Naive thymus-derived CD8-positive, alpha-beta T cell (primary cell): ENCODE data around the gene MAP7D2. TPM values are rescaled to one million over a fixed set of nuclear protein-coding genes. Genes with fewer than 3 reads are reported as not detected.

Experiments
- ATAC-seq, 2 donors: fragments of 150-1000 bp; cut with Tn5 transposase in 1 of 2; sonication (Bioruptor Pico), chemical (Tn5 transposase) in 1 of 2; 1 replicate in 1 of 2; 2 replicates in 1 of 2; pipeline ENCODE4 v1.10.0; 2021; ENCODE audit warnings: mild to moderate bottlenecking in 2 of 2, moderate library complexity in 2 of 2
- POLR2A ChIA-PET: fragments of 350-600 bp; sonication (Branson Sonifier 250); formaldehyde crosslinking; loops from one replicate; lab custom pipeline; 2021; ENCODE audit warnings: antibody characterized with exemption; lab: Charles Lee
- DNase-seq, 10 donors: peaks; one replicate each; pipeline versions ENCODE4 v3.0.0 to v3.0.0-alpha.2; 2020 to 2022
- H3K27ac Mint-ChIP-seq, 10 donors: one replicate each; pipeline ENCODE4 v1.8.0; 2020 to 2022; ENCODE audit warnings: mild to moderate bottlenecking in 10 of 10, mixed read lengths in 10 of 10, moderate library complexity in 4 of 10, inconsistent platforms in 1 of 10
- H3K27me3 Mint-ChIP-seq, 5 donors: one replicate each; pipeline ENCODE4 v1.8.0; 2021 to 2022; ENCODE audit warnings: mixed read lengths in 5 of 5
- H3K36me3 Mint-ChIP-seq, 3 donors: one replicate each; pipeline ENCODE4 v1.8.0; 2020 to 2022; ENCODE audit warnings: mixed read lengths in 3 of 3, mild to moderate bottlenecking in 2 of 3, inconsistent platforms in 1 of 3
- H3K4me1 Mint-ChIP-seq, 4 donors: one replicate each; pipeline ENCODE4 v1.8.0; 2021 to 2022; ENCODE audit warnings: mixed read lengths in 4 of 4
- H3K4me3 Mint-ChIP-seq, 10 donors: one replicate each; pipeline ENCODE4 v1.8.0; 2020 to 2022; ENCODE audit warnings: mild to moderate bottlenecking in 10 of 10, mixed read lengths in 10 of 10, moderate library complexity in 6 of 10, inconsistent platforms in 1 of 10
- H3K9me3 Mint-ChIP-seq, 9 donors: one replicate each; pipeline ENCODE4 v1.8.0; 2020 to 2022; ENCODE audit warnings: mixed read lengths in 9 of 9, mild to moderate bottlenecking in 3 of 9, inconsistent platforms in 1 of 9, moderate library complexity in 1 of 9
- polyA plus RNA-seq, 3 donors: library from polyadenylated mRNA; unstranded; fragments of 300-500 nt; fragmentation: Illumina TruSeq; gene quantifications; one replicate each; pipeline ENCODE4 v1.2.3, GENCODE V29; 2021
- total RNA-seq, 8 experiments: library from RNA in 2 of 8; stranded (reverse) in 2 of 8; gene quantifications; one replicate each; pipeline ENCODE4 v1.2.3 and lab custom pipeline; 2021 to 2026

MAP7D2 gene
- total and polyA plus RNA-seq, 5 experiments from 2014 or later = 0.16 TPM; not detected in 3

DNA sequence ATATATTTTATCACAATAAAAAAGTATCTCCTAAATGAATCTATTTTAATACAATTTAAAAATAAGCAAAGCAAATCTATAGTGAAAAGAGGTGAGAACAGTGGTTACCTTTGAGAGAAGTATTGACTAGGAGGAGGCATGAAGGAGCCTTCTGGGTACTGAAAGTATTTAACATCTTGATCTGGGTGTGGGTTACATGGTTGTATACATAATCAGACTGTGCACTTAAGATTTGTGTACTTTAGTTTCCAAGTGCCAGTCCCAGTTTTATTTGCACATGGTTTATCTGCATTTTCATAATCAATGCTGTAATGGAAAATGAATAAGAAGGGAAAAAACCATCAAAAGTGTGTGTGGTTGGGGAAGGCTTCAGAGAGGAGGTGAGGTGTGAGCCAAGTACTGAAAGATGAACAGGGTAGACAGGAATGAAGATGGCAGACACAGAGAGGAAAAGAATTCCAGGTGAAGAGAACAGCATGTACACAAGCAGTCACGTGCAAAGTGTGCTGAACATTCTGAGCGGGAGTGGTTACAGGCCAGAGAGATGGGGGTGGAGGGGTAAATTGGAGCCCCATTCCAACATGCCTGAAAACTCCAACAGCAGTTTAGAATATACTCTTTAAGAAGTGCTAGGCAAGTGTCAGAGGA, 14.6 kb downstream of the MAP7D2 start:
- Mint-ChIP-seq H3K9me3 (no peaks in the 10 kb centered on the region), H3K4me1 (peaks cover 0 to 2% (median 0%) of the 10 kb centered on the region in 4 donors), H3K4me3 (no peak overlapping the region), H3K36me3 (no peaks in the 10 kb centered on the region), H3K27me3 (no peaks in the 10 kb centered on the region), H3K27ac (no peak overlapping the region)
- DNase-seq (no peak), ATAC-seq (no peak)
- POLR2A ChIA-PET = no interaction called here

- H3K27ac Mint-ChIP-seq = no peak overlapping the region
- H3K36me3 Mint-ChIP-seq = no peaks in the 10 kb centered on the region
- no peaks in the 10 kb centered on the region for H3K9me3 Mint-ChIP-seq
- no peak overlapping the region for H3K4me3 Mint-ChIP-seq
- no peaks in the 10 kb centered on the region for H3K4me1 Mint-ChIP-seq
- DNase-seq = no peak
- POLR2A ChIA-PET = no interaction called here
- no peaks in the 10 kb centered on the region for H3K27me3 Mint-ChIP-seq
- ATAC-seq = no peak
These were observed 25.2 kb downstream of the MAP7D2 start for GRCh38 chrX:20091499-20091898.

GRCh38 chrX:20089845-20090244, 26.9 kb downstream of the MAP7D2 start:
- H3K27ac Mint-ChIP-seq = no peak overlapping the region
- ATAC-seq (no peak), DNase-seq (no peak)
- no peaks in the 10 kb centered on the region for H3K4me1 Mint-ChIP-seq
- H3K9me3 Mint-ChIP-seq = no peaks in the 10 kb centered on the region
- H3K4me3 Mint-ChIP-seq = no peak overlapping the region
- H3K36me3 Mint-ChIP-seq = no peaks in the 10 kb centered on the region
- H3K27me3 Mint-ChIP-seq = no peaks in the 10 kb centered on the region
- POLR2A ChIA-PET = no interaction called here

DNA sequence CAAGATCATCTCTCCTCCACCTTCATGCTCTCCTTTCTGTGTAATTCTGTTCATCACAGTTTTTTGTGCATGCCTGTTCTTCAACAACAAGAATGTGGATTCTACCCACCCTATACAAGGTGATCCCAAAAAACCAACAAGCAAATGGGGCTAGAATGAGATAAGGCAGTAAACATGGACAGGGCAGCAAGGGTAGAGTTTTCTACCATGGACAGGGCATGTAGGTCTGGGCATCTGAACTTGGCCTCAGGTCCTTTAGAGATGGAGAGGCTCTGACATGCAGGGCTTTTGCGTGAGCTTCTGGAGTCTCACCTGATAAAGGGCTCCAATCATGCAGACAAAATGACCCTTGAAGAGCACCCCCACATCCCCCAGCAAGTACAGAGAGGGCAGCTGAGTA, 36.4 kb downstream of the MAP7D2 start:
- Mint-ChIP-seq H3K36me3 (no peaks in the 10 kb centered on the region), H3K27ac (peak overlapping the region in 1 of 10 donors; percentile 58), H3K27me3 (no peaks in the 10 kb centered on the region), H3K9me3 (no peaks in the 10 kb centered on the region), H3K4me1 (no peaks in the 10 kb centered on the region), H3K4me3 (no peak overlapping the region)
- ATAC-seq (no peak), DNase-seq (no peak)
- POLR2A ChIA-PET = no interaction called here

DNA sequence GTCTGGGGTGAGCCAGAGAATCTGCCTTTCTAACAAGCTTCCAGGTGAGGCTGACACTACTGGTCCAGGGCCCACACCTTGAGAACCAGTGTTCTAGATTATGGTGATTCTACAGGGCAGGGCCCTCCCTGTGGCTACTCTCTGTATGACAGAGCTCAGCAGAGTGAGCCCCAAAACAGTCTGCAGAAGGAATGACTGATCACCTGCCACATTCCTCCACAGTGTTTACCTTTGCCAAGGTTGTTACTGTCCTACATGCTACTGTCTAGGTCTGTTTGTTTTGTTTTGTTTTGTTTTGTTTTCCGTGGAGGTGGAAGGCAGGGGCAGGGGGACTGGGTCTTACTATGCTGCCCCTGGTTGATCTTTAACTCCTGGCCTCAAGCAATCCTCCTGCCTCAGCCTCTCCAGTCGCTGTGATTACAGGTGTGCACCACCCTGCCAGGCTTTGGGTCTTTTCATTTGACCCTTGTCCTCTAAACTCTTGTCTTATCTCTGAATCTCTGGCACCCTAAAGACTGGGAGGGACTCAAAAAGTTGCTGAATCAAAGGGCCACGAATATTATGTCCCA, 45.1 kb downstream of the MAP7D2 start:
- POLR2A ChIA-PET = no interaction called here
- DNase-seq (no peak), ATAC-seq (no peak)
- Mint-ChIP-seq H3K4me3 (no peak overlapping the region), H3K9me3 (peaks cover 0 to under 1% (median 0%) of the 10 kb centered on the region in 9 donors), H3K36me3 (no peaks in the 10 kb centered on the region), H3K27ac (no peak overlapping the region), H3K4me1 (peaks cover 0 to 6% (median 1%) of the 10 kb centered on the region in 4 donors), H3K27me3 (no peaks in the 10 kb centered on the region)

DNA sequence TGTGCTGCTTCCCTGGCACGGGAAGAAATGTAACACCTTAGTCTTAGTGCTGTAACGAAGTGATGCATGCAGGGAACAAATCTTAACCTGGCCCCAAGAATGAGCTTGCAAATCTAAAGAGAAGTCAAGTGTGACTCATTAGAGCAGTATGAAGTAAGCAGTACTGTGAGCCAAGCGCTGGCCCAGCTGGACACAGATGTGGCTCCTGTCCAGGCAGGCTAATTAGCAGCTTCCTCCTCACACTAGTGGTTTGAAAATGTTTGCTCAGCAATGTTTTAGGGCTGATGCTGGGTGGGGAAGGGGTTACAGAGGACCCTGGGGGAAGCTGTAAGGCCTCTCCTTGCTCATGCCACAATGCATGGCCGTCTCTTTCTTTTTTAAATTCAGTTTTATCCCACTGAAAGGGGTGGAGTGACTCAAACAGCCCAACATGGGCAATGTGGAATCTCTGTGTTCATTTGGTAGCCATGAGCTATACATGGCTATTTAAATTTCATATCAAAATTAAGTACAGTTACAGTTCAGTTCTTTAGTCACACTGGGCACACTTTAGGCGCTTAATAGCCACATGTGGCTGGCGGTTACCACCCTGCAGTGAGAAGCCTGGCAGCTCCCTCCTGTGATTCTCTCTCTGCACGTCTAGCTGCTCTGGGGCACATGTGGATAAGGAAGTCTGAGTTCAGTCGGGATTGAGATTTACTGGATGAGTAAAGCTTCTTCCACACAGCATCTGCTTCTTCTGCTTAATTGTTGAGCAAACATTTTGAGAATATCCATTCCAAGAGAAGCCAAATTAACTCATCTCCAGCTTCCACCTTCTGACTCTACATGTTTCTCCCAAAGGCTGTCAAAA, 48.8 kb downstream of the MAP7D2 start:
- H3K4me1 Mint-ChIP-seq = peaks cover 0 to 6% (median 1%) of the 10 kb centered on the region in 4 donors
- DNase-seq = no peak
- no peak overlapping the region for H3K4me3 Mint-ChIP-seq
- no peaks in the 10 kb centered on the region for H3K36me3 Mint-ChIP-seq
- peaks cover 0 to 2% (median 0%) of the 10 kb centered on the region in 9 donors for H3K9me3 Mint-ChIP-seq
- H3K27me3 Mint-ChIP-seq = no peaks in the 10 kb centered on the region
- POLR2A ChIA-PET = no interaction called here
- no peak for ATAC-seq
- peak overlapping the region in 1 of 10 donors; percentile 20 for H3K27ac Mint-ChIP-seq

- no peak overlapping the region for H3K4me3 Mint-ChIP-seq
- no peak overlapping the region for H3K27ac Mint-ChIP-seq
- peaks cover 0 to 2% (median 0%) of the 10 kb centered on the region in 9 donors for H3K9me3 Mint-ChIP-seq
- H3K4me1 Mint-ChIP-seq = peaks cover 0 to 6% (median 1%) of the 10 kb centered on the region in 4 donors
- POLR2A ChIA-PET = no interaction called here
- no peaks in the 10 kb centered on the region for H3K36me3 Mint-ChIP-seq
- ATAC-seq (peak; percentile 47 to 60), DNase-seq (peak in 8 of 10 donors; percentile 0 to 45 (median 25))
- H3K27me3 Mint-ChIP-seq = no peaks in the 10 kb centered on the region
These were observed 49.6 kb downstream of the MAP7D2 start for GRCh38 chrX:20066968-20067708.

- no peak for DNase-seq
These were observed 52.9 kb downstream of the MAP7D2 start for GRCh38 chrX:20063716-20064351.

GRCh38 chrX:20063153-20063552, 53.6 kb downstream of the MAP7D2 start:
- ATAC-seq (no peak), DNase-seq (no peak)
- peaks cover 5 to 21% (median 10%) of the 10 kb centered on the region in 4 donors for H3K4me1 Mint-ChIP-seq
- no peaks in the 10 kb centered on the region for H3K36me3 Mint-ChIP-seq
- H3K4me3 Mint-ChIP-seq = no peak overlapping the region
- H3K27me3 Mint-ChIP-seq = no peaks in the 10 kb centered on the region
- H3K27ac Mint-ChIP-seq = no peak overlapping the region
- POLR2A ChIA-PET = no interaction called here
- peaks cover 0 to 2% (median 0%) of the 10 kb centered on the region in 9 donors for H3K9me3 Mint-ChIP-seq

More at GRCh38 chrX:20063716-20064351, 52.9 kb downstream of the MAP7D2 start:
- Mint-ChIP-seq H3K4me3 (no peak overlapping the region), H3K27me3 (no peaks in the 10 kb centered on the region), H3K36me3 (no peaks in the 10 kb centered on the region), H3K9me3 (peaks cover 0 to 2% (median 0%) of the 10 kb centered on the region in 9 donors), H3K27ac (no peak overlapping the region), H3K4me1 (peaks cover 5 to 21% (median 10%) of the 10 kb centered on the region in 4 donors)
- POLR2A ChIA-PET = no interaction called here
- ATAC-seq = no peak

DNA sequence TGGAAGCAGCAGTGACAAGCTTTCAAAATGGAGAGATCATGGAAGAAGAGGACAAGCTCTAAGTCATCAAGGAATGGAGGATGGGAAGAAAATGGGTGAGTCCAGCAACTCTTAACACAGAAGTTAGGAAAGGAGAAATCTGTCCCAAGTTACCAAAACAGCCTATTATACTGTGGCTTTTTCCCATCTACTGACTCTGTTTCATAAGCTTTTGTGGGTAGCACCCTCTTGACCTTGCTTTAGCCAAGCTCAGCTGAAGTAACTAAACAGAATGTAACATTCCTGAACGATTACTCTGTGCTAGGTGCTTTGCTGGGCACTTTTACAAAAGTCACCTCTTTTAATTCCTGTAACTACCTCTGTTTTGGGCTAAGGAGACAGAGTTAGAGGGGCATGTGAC, 54.9 kb downstream of the MAP7D2 start:
- DNase-seq = no peak
- no peak for ATAC-seq
- Mint-ChIP-seq H3K27ac (peak overlapping the region in 2 of 10 donors; percentile 14 to 24), H3K9me3 (peaks cover 0 to 2% (median 0%) of the 10 kb centered on the region in 9 donors), H3K36me3 (no peaks in the 10 kb centered on the region), H3K27me3 (no peaks in the 10 kb centered on the region), H3K4me3 (no peak overlapping the region), H3K4me1 (peaks cover 2 to 16% (median 10%) of the 10 kb centered on the region in 4 donors)
- POLR2A ChIA-PET = interaction anchor here (0.5 kb wide), 1 partner anchor 156 kb away, joined by 4 read pairs; no protein-coding TSS in a partner anchor

- Mint-ChIP-seq H3K27me3 (peaks cover 0 to 1% (median 0%) of the 10 kb centered on the region in 5 donors), H3K9me3 (no peaks in the 10 kb centered on the region)
These were observed 55.6 kb downstream of the MAP7D2 start for GRCh38 chrX:20060961-20061748.

More at GRCh38 chrX:20060961-20061748, 55.6 kb downstream of the MAP7D2 start:
- H3K4me3 Mint-ChIP-seq = no peak overlapping the region
- ATAC-seq (peak; percentile 23 to 43), DNase-seq (peak in 3 of 10 donors; percentile 6 to 63 (median 9))
- H3K4me1 Mint-ChIP-seq = peaks cover 2 to 15% (median 10%) of the 10 kb centered on the region in 4 donors
- no peaks in the 10 kb centered on the region for H3K36me3 Mint-ChIP-seq
- H3K27ac Mint-ChIP-seq = peak overlapping the region in 2 of 10 donors; percentile 9 to 52
- POLR2A ChIA-PET = no interaction called here
